Midbrain (tissue), 1 donor: ENCODE measurements around the gene GAS2L2.
A peak's percentile ranks its signal among the peaks of the same experiment; 100 is the strongest.
"Not testable (repeated sequence)": the region's sequence is repeated elsewhere in the genome, so short reads cannot be mapped to it uniquely, and the experiment has no call there.

Source experiments
- DNase-seq: peaks from one replicate; lab custom pipeline; 2025; lab: John Stamatoyannopoulos, UW

The GAS2L2 gene

DNA sequence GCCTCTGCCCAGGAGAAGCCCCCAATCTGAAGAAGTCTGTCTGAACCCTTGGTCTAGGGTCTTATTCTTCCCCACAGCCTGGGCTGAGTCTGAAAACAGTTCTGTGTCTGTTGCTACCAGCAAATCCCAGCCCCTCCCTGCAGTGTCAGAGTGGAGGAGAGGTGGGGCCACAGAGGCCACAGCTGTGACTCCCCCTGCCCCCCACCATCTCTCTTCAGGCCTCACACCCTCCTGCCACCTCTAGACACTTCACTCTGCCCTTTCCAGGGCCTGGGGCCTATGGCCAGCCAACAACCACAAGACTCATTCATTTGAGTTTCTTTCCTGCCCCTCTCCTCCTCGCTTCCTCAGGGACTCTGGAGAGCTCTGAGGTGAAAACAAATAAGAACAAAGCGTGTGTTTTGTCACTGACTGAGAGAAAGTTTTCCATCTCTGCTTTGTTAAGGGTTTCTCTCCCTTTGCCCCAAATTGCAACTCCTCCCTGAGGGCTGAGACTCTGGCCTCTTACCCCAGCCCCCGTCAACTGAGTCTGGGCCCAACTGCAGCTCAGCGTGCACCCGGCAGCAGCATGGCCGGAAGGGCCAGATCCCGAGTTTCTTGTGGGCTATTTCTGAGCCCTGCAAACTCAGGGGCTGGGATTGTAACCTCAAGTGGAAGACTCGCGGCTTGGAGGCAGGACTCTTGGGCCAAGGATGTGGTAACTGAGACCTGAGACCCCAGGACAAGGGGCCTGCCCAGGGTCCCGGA, 20.8 kb upstream of the GAS2L2 start:
- DNase-seq: no peak

DNA sequence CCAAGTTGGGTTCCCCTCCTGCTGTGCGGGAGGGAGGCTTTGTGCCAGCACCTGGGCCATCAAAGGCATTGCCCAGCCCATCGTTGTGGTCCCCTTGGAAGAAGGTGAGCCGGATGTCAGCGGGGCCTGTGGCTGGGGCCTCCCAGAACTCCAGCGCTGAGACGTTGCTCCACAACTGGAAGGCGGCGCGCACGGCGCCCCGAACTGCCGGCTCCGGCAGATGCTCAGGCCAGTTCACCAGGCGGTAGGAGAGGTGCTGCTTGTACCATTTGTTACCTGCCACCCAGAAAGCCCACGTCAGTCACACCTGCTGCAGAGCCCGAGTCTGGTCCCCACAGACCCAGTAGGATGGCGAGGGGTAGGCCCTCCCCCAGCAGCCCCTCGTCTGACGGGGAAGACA, 20.1 kb upstream of the GAS2L2 start:
- DNase-seq: no peak

DNA sequence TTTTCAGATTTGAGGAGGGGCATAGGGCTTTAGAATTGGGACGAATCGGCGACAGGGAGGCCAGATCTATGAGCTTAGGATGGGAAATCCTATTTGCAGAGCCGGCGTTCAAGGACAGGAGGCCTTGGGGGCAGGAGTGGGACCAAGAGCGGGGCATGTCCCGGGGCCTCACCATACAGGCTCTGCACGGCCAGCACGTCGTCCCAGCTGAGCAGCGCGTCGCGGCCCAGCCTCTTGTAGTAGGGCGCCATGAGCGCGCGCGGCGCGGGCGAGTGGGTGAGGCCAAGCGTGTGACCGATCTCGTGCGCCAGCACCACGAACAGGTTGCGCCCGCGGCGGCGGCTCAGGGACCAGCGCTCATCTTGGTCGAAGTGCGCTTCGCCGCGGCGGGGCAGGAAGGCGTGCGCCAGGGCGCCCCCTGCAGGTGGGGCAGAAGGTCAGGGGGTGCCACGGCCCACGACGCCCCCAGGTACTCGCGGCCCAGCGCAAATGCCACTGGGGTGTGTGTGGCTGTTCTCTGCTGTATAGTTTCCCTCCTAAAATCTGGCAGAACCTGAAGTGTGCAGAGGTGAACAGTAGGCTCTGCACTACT, 17.0 kb upstream of the GAS2L2 start:
- no peak for DNase-seq

DNA sequence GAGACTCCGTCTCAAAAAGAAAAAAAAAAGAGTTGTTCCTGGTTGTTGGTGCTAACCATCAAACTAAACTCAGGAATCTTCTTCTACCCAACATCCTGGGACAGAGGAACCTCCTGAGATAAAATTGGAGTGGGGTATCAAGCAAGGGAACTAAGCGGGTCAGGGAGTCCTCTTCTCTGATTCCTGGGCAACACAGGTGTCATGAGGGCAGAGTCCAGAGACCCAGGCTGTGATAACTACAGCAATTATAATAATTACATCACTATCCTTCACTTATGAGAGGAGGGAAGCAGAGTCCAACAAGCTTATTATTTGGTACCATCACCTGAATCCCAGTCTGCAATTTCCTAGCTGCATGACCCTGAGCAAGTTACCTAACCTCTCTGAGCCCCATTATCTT, 15.8 kb upstream of the GAS2L2 start:
- DNase-seq: no peak

DNA sequence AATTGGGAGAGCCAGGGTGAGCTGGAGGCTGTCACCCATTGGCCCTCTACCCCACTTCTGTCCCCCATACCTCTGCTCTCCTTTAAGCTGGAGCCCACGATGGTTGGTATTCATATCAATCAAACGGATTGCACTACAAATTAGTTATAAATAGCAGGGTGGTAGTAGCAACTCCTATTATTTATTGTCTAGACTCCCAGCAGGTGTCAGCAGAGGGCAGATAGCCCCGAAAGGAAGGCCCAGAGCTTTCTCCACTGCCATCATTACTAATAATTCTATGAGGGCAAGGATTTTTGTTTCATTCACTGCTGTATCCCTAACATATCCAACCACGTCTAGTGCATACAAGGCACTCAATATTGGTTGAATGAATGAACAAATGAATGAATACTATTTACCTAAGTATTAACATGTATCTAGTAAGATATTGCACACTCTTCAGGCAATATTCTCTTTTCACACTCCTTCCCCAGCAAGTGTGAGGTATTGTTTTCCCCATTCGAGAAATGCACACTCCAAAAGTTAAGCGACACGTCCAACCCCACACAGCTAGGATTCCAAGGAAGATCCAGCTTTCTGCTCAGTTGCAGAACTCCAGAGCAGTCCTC, 14.0 kb upstream of the GAS2L2 start:
- no peak for DNase-seq

DNA sequence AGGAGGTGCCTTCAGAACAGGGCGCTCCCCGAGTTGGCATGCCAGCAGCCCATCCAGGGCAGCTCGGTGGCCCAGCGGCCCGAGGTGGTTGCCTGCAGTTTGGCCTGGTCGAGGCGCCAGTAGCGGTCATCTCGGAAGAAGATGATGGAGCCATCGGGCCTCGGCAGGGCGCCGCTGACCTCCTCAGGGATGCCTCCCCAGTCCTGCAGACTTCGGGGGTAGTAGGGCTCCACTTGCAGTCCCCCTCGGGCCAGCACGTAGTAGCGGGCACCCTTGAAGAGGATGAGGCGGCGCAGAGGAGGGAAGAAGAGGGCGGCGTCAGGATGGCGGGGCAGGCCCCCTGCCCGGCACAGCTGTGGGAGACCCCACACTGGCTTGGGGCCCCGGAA, 13.4 kb upstream of the GAS2L2 start:
- DNase-seq: no peak

DNA sequence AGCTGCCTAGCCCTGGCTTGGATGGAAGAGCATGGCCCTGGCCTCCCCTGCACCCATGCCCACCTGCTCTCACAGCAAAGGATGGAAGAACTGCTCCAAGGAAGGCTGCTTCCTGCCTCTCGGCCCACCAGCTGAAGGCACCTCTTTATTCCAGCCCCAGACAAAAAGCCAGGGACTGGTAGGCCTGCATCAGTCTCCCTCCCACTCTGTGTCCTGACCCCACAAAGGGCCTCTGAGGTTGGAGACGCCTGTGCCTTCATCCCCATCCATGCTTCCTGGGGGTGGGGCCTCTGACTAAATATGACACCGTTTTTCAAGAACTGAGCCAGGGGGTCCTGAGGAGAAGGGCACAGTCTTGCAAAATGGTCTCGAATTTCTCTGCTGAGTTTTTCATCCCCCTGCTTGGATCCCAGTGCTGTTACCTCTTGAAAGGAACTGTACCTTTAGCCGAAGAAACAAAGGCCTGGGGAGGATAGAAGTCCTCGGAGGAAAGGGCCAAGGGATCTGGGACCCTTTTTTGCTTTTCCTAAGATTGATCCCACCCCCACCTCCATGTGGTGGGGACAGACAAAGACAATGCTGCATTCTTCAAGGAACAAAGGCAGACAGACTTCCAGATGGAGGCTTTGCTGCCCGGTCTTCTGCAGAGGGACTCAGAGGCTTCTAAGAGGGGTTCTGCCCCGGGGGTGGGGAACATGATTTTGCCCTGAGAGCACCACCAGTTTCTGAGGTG, 12.9 kb upstream of the GAS2L2 start:
- no peak for DNase-seq

DNA sequence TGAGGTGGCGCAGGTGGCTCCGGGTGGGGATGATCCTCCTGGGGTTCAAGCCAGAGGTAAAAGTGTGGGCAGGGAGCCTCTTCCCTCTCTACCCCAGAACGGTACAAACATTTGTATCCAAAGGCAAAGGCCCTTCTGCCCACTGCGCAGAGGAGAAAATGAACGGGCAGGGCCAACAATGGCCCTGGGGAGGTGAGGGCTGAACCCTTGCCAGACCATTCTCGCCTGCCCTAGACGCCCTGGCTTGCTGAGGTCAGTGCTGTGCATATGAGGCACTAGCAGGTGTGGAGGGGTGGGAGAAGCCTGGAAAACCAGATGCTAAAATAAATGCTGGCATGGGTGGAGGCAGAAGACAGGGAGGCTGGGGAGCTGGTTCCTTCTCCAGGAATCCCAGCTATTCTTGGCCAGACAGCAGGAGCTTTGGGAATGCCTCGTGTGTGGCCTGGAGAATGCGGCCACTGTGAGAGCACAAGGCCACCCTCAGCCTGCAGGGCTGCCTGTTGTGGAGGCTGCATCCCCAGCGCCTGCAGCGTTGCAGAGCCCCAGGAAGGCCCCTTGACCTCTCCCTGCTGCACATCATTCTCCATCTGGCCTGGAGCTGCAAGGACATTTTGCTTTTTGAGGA, 12.2 kb upstream of the GAS2L2 start:
- DNase-seq: no peak

DNA sequence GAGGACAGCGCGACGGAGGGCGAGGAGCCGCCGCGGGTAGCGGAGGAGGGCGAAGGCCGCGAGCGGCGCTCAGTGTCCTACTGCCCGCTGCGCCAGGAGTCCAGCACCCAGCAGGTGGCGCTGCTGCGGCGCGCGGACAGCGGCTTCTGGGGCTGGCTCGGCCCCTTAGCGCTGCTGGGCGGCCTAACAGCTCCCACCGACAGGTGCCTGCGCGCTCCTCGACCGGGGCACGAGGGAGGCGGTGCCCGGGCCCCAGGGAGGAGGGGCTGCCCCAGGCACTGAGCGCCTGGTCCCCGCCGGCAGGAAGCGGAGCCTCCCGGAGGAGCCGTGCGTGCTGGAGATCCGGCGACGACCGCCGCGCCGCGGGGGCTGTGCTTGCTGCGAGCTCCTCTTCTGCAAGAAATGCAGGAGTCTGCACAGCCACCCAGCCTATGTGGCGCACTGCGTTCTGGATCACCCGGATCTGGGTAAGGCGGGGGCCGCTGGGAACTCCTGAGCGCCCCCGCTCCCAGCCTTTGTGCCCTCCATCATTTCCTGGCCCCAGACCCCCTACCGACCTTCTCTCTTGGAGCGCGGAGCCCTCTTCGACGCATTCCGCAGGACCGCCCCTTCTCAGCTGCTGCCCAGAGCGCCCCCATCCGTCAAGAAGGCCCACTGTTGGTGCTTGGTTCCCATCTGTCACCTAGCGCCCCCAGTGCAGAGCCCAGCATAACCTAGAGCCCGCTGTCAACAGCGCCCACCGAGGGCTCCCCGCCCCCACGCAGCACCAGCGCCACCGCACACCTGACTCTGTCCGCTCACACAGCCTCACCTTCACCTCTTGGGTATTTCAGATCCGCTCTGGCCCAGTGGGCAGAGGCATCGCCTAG, 11.3 kb upstream of the GAS2L2 start:
- DNase-seq: peak; percentile 89

DNA sequence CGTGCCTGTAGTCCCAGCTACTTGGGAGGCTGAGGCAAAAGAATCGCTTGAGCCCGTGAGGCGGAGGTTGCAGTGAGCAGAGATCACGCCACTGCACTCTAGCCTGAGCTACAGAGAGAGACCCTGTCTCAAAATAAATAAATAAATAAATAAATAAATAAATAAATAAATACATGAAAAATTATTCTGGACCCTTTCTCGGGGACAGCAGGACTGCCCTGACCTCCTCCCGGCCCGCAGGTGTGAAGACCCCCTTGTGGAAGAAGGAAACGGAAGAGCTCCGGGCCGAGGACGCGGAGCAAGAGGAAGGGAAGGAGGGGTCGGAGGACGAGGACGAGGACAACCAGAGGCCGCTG, 10.7 kb upstream of the GAS2L2 start:
- no peak for DNase-seq

DNA sequence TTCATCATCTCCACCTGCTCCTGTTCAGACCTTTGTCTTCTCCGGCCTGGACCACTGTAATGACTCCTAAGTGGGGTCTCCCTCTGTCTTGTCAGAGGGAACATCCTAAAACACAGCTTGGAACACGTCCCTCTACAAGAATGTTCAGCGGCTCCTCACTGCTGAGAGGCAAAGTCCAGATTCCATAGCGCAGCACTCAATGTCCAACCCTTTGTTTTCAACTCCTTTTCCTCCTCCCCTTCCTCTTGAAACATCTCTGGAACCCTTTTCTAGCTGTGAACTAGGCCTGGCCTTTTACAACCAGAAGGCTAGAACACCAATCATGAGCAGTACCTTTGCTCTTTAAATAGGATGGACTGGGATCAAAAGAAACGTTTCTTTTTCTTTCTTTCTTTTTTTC, 8.6 kb upstream of the GAS2L2 start:
- no peak for DNase-seq

DNA sequence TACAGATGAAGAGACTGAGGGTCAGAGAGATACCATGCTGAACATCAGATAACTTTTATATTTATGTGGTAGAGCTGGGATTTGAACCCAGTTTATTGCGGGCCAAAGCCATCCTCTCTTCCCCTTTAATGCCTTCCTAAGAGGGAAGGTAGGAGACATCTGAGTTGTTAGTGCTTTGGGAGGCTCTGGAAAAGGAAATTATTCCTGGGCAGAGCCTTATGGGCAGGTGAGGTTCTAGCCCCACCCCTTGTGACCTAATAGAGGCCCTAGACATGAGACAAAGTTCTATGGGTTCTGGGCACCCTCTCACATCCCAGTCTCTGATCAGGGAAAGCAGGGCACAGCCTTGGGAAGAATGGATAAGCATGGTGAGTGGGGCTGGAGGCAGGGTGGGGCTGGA, 7.5 kb upstream of the GAS2L2 start, which contains the start of gene C17orf50:
TSS of gene C17orf50 (plus strand) at position 301 of the 400 bp plus-strand sequence. CDS start at position 356, 55 bp downstream.
- DNase-seq: no peak

DNA sequence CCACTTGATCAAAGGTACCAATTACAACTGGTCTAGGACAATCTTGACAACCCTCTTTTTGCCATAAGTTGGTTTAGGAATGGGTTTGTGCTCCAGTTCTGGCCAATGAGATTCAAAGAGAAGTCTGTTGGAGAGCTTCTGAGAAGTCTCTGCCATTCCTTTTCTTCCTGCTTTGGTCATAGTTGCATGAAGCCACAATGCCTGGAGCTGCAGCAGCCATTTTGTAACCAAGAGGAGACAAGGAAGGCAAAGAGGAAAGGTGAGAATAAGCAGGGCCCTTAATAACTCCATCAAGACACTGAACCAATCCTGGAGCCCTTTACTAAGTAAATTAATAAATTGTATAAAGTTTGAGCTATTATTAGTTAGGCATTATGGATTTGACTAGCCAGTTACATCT, 4.2 kb upstream of the GAS2L2 start:
- DNase-seq: no peak

DNA sequence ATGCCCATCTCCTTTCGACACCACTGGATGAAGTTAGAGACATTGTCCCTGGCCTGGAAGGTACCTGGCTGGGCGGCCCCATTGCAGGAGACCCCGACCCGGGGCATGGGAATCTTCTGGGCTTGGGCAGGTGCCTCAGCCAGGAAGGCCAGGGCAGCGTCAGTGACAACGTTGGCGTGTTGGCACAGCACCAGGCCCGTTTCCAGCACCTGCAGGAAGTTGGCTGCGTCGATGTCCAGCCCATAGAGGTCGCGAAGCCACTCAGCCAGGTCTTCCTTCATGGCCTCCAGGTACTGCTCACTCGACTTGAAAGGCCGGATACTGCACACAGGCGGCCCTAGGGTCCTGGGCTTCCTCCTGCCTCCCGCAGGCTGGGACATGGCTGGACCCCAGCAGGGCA, 568 bp downstream of the GAS2L2 start:
- DNase-seq: no peak

DNA sequence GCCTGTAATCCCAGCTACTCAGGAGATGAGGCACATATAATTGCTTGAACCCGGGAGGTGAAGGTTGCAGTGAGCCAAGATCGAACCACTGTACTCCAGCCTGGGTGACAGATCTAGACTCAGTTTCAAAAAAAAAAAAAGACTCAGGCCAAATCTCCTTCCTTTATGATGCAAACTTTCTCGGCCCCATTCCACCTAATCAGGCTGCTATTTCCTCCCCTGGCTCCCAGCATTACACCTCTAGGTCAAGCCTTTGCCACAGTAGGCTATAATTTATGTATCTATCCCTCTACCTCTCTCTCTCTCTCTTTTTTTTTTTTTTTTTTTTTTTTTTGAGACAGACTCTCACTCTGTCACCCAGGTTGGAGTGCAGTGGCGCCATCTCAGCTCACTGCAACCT, 1.5 kb downstream of the GAS2L2 start:
- DNase-seq: not testable (repeated sequence)

DNA sequence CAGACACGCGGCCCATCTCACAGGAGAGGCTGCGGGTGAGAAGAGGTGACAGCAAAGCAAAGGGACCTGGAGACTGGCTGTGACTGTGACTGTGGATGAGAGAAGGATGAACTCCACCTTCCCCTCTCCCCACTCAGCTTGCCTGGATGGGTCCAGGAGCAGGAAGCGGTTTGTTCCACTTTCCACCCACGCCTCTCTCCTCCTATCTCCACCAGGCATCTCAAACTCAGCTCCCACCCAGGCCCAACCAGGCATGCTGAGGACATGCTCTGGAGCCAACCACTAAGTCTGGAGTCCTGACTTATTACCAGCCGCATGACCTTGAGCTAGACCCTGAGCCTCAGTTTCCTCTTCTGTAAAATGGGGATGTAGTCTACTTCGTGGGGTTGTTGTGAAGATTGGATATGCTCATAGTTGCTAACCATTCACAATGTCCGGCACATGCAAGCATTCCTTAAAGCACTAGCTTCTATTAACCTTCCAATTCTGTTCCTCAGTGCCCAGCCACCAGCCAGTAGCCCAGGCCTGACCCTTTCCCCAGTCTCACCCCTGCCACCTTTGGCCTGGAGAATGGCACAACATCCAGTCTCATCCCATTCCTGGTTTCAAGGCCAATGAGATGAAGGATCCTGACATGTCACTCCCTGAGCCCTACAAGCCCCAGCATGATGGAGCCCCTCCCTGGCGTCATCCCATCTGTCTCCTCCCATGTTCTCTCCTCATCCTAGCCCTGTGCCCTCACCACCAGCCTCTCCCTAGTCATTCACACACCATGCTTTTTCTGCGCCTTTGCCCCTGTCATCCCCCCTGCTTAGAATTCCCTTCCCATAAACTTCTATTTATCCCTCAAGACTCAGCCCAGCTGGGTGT, 2.3 kb downstream of the GAS2L2 start:
- DNase-seq: no peak

DNA sequence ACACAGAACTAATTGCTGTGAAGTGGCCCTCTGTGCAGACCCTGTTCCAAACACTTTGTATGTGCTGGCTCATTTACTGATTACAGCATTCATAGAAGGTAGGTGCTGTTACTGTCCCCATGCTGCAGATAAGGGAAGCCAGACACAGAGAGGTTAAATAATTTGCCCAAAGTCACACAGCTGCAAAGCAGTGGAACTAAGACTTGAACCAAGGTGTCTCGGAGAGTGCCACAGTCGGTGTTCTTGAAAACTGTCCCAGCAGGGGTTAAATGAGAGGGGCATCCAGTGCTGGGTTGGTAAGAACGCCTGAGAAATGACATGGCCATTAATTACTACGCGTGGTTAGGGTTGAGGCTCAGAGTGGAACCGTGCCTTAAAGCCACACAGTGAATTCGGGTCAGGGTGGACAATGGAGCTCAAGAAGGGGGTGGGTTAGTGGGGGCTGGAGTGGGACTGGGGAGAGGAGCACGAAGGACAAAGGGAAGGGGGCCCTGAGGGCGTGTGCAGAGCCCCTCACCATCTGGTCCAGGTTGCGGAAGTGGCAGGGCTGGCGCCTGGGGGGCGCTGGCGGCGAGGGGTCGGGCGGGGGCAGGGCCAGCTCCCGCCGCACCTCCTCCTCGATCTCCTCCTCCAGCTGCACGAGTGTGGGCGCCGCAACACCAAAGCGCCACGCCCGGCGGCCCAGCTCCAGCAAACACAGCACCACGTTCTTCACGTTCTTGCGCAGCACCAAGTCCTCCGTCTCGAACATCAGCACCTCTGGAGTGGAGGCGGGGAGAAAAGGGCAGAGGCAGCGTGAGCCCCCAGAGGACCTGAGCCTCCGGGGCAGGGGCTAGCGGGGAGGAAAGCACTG, 3.3 kb downstream of the GAS2L2 start:
- DNase-seq: no peak

DNA sequence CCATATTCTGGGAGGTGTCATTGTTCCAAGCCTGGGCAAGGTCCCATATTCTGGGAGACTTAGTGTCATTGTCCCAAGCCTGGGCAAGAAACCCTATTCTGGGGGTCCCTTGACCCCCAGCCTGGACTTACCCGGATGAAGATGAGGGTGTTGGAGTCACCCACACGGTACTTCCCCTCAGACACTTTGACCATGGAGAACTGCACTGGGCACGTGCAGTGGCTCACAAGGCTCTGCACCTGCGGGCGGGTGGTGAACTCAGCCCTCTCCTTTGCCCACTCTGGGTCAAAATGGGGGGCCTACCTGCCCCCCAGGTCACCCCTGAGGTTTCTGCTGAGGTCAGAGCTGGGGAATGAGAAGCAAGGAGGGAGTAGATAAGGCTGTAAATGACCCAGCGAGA, 4.1 kb downstream of the GAS2L2 start:
- no peak for DNase-seq

DNA sequence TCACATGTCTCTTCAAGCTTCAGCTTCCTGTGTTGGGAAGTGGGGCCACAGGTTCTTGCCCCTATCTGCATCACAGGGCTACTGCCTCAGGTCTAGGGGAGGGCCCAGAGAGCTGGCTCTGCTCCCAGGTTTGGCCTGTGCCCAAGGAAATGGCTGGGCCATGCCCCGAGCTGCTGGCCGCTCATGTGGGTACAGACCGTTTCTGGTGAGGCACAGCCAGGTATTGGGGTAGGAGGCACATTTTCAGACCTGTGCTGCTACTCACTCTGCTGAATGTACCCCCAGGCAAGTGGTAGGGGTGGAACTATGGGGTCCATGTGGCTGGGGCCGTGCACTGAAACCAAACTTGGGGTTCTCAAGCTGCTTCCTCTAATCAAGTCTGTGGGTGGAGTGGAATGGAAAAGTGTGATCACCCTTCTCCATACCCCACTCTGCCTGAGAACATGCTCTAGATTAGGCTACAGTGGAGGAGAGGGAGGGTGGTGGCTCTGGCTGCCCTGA, 4.6 kb downstream of the GAS2L2 start:
- no peak for DNase-seq
